Neural cell (in vitro differentiated cells): ENCODE data around the gene OVOL1.

Experiments used
- CTCF ChIP-seq: fragments of 450-650 bp; IDR thresholded peaks from 2 replicates; pipeline ENCODE4 v1.5.1; 2014; ENCODE audit warnings: antibody characterized with exemption, mild to moderate bottlenecking, moderate library complexity; ENCODE audit not compliant: poor library complexity, severe bottlenecking
- EP300 ChIP-seq: fragments of 450-650 bp; conservative IDR thresholded peaks from 2 replicates; pipeline ENCODE4 v1.6.1; 2014; ENCODE audit warnings: antibody characterized with exemption, mild to moderate bottlenecking, moderate library complexity; ENCODE audit not compliant: poor library complexity, severe bottlenecking

GRCh38 chr11:65745049-65745448 lies 41.8 kb upstream of the OVOL1 start:
- TF ChIP-seq EP300 (no peak), CTCF (no peak)
